ENCODE measurements around the gene DPEP2.
"Not testable (repeated sequence)": the region's sequence is repeated elsewhere in the genome, so short reads cannot be mapped to it uniquely, and the experiment has no call there.

DPEP2 gene

GRCh38 chr16:67975321-67976105 lies 23.8 kb downstream of the DPEP2 start:
- no peak for DNase-seq (ENCODE audit: low read depth, low spot score)
- H3K4me3 ChIP-seq (ENCODE audit: low read depth, low read length): no peak overlapping the region
- in situ Hi-C loops (cut with HindIII; ENCODE audit: low sequenced_read_pairs): no loop called here
- TF ChIP-seq CTCF (IDR thresholded peaks at IDR 0.05; ENCODE audit: low read depth, low read length): no peak

- H3K4me3 ChIP-seq (ENCODE audit: low read depth, low read length); in situ Hi-C loops (cut with HindIII; ENCODE audit: low sequenced_read_pairs); DNase-seq (ENCODE audit: low read depth, low spot score): not testable (repeated sequence)
These were observed 27.0 kb downstream of the DPEP2 start for GRCh38 chr16:67972285-67972684.

GRCh38 chr16:67971111-67971510 lies 28.2 kb downstream of the DPEP2 start:
- DNase-seq (ENCODE audit: low read depth, low spot score): no peak
- H3K4me3 ChIP-seq (ENCODE audit: low read depth, low read length): no peak overlapping the region
- no peak for TF ChIP-seq CTCF (IDR thresholded peaks at IDR 0.05; ENCODE audit: low read depth, low read length)
- in situ Hi-C loops (cut with HindIII; ENCODE audit: low sequenced_read_pairs): no loop called here

- no peak for TF ChIP-seq CTCF (IDR thresholded peaks at IDR 0.05; ENCODE audit: low read depth, low read length)
- H3K4me3 ChIP-seq (ENCODE audit: low read depth, low read length): peak overlapping the region; percentile 92
- DNase-seq (ENCODE audit: low read depth, low spot score): peak; percentile 11
- in situ Hi-C loops (cut with HindIII; ENCODE audit: low sequenced_read_pairs): no loop called here
These were observed 29.8 kb downstream of the DPEP2 start for GRCh38 chr16:67969254-67970039.

- no peak for TF ChIP-seq CTCF (IDR thresholded peaks at IDR 0.05; ENCODE audit: low read depth, low read length)
- in situ Hi-C loops (cut with HindIII; ENCODE audit: low sequenced_read_pairs): no loop called here
- peak within 1 kb of the TSS; percentile 92 for H3K4me3 ChIP-seq (ENCODE audit: low read depth, low read length)
- DNase-seq (ENCODE audit: low read depth, low spot score): peak; percentile 69
These were observed 30.7 kb downstream of the DPEP2 start, which contains the start of gene SLC12A4 for GRCh38 chr16:67968400-67969253. SLC12A4 (minus strand) TSS chr16:67968637; CDS start chr16:67968553, 84 bp downstream.

GRCh38 chr16:67967958-67968399 lies 31.3 kb downstream of the DPEP2 start:
- in situ Hi-C loops (cut with HindIII; ENCODE audit: low sequenced_read_pairs): no loop called here
- peak overlapping the region; percentile 92 for H3K4me3 ChIP-seq (ENCODE audit: low read depth, low read length)
- no peak for TF ChIP-seq CTCF (IDR thresholded peaks at IDR 0.05; ENCODE audit: low read depth, low read length)
- DNase-seq (ENCODE audit: low read depth, low spot score): no peak
